Epithelial cell of prostate (primary cell): ENCODE measurements around the gene ORM1.

Experiments used
- DNase-seq: peaks from one replicate; pipeline ENCODE4 v3.0.0-alpha.2; 2011; ENCODE audit warnings: low read depth, low spot score
- H3K27ac ChIP-seq: fragments of 450-650 bp; 2 replicates; pipeline ENCODE4 v1.5.1; 2017; ENCODE audit warnings: mild to moderate bottlenecking

The ORM1 gene

DNA sequence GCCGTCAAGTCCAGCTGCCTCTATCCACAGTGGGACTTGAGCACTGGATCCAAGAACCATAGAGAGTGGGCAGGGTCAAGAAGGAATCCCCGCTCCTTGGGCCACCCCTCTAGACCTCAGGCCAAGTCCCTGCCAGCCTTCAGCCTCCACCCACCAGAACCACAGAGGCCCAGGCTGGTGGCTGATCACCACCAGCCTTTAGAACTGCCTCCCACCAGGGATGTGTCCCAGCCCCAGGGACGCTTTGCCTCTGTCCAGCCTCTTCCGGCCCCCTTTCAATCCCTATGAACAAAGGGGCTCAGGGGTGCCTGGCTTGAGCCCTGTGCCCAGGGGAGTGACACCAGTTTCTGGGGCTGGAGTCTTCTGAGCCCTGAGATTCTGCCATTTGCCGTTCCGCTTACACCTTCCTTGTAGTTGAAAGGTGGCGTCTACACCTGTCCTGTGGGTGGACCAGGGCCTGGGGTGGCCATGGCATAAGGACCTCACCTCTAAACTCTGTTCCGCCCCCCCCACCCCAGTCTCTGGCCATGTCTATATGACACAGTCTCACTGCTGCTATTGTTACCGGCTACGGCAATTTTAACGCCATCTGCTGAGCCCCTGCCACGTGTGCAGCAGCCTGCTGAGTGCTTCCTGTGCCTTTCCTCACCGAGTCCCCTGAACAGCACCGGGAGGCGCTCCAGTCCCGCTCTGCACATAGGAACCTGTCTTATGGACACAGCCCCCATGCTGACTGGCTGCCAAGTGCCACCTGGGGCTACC, 35.7 kb upstream of the ORM1 start:
- H3K27ac ChIP-seq = no peak overlapping the region
- no peak for DNase-seq

DNA sequence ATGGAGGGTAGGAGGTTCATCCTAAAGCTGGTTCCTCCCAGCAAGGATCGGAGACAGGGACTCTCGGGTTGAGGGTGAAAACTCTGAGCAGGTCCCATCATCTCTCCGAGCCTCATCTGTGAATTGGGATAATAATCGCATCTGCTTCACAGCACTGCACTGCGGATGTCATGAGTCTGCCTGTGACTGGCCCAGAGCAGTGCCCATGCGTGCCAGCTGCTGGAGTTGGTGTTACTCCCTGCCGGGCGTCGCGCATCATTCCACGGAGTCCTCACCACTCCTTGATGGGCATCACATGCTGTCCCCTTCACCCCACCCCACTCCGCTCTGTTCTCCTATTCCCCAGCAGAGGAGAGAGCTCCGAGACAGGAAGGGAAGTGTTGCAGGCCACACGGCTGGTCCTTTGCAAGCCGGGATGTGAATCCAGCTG, 35.1 kb upstream of the ORM1 start:
- DNase-seq = no peak
- H3K27ac ChIP-seq = peak overlapping the region; percentile 70

DNA sequence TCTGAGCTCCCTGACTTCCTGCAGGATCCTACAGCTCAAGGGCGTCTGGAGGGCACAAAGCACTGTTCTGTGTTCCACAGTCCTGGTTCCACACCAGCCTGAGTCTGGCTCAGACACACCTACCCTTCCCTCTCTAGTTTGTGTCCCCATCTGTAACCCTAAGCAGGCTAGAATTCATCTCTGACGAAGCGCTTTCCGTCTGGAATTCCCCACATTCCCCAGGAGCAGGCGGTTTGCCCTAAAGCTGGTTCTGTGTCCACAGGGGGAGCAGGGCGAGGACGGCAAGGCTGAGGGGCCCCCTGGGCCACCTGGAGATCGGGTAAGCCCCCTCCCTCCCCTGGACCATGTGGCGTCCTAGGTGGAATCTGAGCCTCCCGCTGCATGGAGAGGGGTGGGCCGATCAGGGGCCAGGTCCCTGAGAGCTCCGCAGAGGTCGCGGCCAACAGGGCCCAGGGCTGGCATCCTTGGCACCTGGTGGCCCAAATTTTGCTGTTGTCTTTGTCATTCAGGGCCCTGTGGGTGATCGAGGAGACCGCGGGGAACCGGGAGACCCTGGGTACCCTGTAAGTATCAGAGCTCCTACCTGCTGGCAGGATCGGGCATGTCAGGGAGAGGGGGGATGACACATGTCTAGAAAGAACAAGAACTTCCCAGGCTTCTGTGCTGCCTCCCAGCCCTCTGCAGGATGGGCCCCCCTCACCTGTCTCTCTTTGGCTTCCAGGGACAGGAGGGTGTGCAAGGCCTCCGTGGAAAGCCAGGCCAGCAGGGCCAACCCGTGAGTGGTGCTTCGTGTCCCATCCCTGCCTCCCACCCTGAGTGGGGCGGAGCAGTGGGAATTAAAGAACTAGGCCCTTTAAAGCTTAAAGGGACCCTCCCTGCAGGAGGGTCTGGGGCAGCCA, 34.5 kb upstream of the ORM1 start:
- DNase-seq = no peak
- peak overlapping the region; percentile 70 for H3K27ac ChIP-seq

DNA sequence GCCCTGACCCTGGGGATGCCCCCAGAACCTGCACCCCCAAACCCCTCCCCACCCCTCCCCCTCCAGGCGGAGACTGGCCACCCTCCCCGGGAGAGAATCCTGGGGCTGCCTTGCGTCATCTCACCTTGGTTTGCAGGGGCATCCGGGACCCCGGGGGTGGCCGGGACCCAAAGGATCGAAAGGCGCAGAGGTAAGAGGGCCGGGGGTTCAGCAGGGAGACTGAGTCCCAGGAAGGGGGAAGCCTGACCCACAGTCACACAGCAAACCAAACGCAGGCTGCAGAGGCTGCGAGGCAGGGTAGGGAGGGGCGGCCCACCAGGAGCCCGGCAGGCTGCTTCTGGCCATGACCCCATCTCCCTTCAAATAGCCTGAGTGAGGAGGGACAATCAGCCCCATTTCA, 33.8 kb upstream of the ORM1 start:
- H3K27ac ChIP-seq = no peak overlapping the region
- DNase-seq = no peak

DNA sequence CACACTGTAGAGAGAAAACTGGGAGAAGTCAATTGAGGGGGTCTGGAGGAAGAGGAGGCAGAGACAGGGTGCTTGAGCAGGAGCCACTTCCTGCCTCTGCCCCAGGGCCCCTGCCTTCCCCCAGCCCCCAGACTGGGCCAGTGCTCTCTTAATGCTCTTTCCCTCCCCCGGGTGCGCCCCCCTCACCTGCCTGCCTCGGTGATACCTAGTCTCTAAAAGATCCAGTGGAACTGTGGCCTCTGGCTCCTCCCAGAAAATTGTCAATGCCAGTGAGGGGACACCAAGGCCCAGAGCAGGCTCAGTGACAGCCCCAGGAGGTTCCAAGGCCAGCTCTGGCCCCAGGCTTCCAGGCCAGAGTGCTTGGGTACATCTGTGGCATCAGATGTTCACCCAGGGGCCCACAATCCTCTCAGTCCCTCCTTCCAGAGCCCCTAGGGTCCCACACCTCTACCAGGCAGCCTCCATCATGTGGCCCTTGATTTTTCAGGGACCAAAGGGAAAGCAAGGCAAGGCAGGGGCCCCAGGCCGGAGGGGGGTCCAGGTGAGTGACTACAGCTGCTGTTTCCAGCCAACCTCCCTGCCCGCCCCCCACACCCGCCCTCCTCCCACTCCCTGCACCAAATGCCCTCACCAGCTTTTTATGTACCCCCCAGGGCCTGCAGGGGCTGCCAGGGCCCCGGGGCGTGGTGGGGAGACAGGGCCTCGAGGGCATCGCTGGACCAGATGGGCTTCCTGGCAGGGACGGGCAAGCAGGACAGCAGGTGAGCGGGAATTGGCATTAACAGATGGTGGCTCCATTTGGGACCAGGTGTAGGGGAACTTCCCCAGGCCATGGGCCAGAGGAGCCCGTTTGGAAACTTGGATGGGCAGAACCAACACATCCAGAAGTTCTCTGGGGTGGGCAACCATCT, 33.1 kb upstream of the ORM1 start:
- DNase-seq = no peak
- H3K27ac ChIP-seq = no peak overlapping the region

DNA sequence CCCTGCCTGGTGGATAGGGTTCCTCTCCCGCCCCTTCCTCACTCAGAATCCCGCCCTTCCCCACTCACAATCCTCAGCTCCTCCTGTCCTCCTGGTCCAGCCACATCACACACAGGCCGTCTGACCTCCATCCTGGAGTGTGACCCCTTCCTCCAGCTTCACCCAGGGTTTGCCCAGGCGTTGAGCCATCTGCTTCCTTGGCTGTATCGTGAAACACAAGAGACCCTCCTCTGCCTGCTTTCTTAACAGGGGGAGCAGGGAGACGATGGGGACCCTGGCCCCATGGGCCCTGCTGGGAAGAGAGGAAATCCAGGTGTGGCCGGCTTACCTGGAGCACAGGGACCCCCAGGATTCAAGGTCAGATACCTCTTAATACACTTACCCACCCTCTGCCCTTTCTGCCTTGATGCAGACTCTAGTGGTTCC, 32.3 kb upstream of the ORM1 start:
- DNase-seq = no peak
- H3K27ac ChIP-seq = no peak overlapping the region

DNA sequence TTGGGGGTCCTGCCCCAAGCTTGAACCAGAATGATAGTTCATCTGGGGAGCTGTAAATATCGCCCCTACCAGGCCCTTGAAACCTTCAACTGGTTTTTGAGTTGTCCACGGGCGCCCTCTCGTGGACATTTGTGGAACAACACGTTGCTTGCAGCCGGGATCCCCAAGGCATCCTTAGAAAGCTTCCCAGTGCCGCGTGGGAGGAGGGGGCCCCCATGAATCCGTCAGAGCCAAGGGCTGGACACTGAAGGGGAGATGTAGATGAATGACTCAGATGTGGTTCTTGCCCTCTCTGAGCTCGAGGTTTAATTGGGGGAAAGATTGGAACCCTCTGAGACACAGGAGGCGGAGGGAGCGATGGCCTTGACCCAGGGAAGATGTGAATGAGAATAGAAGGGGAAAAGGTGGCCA, 31.8 kb upstream of the ORM1 start:
- no peak overlapping the region for H3K27ac ChIP-seq
- DNase-seq = no peak

DNA sequence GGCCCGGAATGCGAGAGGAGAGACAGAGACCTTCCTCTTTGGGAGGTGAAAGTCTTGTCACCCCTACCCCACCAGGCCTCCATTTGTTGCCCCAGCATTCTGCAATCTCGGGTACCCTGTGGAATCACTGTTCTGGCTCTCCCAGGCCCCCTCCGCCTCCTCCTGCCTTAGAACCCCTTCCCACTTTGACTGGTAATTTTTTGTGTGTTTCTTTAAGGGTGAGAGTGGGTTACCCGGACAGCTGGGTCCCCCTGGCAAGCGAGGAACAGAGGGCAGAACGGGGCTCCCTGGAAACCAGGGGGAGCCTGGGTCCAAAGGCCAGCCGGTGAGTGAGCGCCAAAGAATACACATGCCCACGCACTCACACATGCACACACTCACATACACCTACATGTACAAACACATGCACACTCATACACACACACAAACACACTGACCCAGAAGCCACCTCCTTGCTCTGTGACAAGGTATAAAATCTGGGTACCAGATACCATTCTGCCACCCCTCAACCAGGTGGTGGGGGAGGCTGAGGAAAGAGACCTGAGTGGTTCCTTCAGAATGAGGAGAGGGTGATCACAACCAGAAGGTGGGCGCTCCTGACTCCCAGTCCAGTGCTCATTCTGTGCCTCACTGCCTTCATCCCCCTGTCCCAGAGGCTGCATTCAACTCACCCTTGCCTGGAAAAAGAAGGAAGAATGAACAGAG, 30.9 kb upstream of the ORM1 start:
- no peak overlapping the region for H3K27ac ChIP-seq
- DNase-seq = no peak

DNA sequence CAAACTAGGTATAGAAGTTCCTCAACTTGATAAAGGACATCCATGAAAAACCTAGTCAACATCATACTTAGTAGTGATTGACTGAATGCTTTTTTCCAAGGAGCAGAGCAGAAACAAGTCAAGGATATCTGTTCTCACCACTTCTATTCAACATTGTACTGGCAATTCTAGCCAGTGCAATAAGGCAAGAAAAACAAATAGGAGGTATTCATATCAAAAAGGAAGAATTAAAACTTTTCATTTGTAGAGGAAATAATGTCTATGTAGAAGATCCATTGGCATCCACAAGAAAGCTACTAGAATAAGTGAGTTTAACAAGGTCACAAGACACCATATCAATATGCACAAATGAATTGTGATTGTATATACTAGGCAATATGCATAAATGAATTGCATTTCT, 28.2 kb upstream of the ORM1 start:
- no peak overlapping the region for H3K27ac ChIP-seq
- no peak for DNase-seq

DNA sequence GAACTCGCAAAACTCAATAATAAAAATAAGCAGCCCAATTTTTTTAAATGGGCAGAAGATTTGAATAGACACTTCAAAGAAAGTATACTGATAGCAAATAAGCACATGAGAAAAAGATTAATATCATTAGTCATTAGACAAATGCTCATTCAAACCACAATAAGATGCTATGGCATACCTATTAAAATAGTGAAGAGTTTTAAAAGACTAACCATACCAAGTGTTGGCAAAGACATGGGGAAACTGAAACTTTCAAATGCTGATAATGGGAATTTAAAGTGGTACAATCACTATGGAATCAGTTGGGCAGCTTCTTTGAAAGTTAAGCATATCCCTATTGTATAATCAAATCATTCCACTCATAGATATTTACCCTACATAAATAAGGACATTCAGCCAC, 26.6 kb upstream of the ORM1 start:
- no peak for DNase-seq
- no peak overlapping the region for H3K27ac ChIP-seq

DNA sequence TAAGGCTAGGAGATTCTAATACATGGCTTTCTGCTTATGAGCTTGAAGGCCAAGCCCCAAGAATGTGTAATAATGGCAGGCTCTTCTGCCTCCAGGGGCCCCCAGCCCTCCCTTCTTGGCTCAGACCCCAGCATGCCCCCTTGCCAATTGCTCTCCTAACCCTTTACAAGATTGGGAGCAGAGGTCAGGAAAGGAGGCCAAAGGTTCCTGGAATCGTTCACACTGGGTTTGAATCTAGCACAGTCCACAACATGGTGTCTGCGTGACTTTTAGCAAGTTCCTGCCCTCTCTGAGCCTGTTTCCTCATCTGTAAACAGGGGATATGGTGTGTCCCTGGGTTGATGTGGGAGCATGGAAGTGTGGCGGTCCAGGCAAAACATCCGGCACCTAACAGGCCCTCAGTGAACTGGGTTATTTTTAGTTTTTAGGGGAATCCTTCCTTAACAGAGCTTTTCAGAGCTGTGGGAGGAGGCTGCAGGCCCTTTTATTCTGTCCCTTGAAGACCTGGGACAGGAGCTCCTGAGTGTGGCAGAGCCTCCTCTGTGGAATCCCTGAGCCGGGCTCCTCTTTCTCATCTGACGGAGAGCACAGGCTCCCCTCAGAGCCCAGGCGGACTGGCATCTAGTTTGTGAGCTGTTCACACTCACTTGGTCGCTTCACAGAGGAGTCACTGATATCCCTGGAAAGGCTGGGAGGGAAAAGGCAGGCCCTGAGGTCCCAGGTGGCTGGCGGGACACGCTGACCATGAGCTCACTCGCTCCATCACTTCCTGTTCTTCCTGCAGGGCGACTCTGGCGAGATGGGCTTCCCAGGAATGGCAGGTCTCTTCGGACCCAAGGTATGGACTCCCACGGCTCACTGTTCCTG, 23.4 kb upstream of the ORM1 start:
- DNase-seq = no peak
- no peak overlapping the region for H3K27ac ChIP-seq

DNA sequence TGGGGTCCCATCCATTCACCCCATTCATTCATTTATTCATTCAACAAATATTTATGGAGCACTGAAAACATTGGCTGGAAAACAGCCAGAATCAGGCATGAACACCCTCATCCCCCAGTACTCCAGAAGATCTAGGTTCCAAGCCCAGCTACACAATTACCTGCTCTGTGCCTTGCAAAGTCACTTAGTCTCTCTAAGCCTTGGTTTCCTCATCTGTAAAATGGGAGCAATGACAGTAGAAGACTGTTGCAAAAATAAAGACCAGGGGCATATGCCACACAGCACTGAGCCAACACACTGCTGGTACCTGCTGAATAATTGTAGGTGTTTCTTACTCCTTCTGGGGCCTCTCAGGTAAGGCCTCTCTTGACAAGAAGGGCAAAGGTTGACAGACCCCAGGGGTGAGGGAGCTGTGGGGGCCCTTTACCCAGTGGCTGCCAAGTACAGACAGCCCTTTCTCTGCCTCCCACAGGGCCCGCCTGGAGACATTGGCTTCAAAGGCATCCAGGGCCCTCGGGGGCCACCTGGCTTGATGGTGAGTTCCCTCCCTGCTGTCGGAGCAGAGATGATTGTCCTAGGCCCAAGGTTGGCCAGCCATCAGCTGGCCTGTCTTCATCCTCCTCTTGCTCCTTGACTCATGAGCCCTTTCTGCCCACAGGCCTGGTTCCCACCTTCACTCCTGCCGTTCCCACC, 22.6 kb upstream of the ORM1 start:
- DNase-seq = no peak
- no peak overlapping the region for H3K27ac ChIP-seq

DNA sequence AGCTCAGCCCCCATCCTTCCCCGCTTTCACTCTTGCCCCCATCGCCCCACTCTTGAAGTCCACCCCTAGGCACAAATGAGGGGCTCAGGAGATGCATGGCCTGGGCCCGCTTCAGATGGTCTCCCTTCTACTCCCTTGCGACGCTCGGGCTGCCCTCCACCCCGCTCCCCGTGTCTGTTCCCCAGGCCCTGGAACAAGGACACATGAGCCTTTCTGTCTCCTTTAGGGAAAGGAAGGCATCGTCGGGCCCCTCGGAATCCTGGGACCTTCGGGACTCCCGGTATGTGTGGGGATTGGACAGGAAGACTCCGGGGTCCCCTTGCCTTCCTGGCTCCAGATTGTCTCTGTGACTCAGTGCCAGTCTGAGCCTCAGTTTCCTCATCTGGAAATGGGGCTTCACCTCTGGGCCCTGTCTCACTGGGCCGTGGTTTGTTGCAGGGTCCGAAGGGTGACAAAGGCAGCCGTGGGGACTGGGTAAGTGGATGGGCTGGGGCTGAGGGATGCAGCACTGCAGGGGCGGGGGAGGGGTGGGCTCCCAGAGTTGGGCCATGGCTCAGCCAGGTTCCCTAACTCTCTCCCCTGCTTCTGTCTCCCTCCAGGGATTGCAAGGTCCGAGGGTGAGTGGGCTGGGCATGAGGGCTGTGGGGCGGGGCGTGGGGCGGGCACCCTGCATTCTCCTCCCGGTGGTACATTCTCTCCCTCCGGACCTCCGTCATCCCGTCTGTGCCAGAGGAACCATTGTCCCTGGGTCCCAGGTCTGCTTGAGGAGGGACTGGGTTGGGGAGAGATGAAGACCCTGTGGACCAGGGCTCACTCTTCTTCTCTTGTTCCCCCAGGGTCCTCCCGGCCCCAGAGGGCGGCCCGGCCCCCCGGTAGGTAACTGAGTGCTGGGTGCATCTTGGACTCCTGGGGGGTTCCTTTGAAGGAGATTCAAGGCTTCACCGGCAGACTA, 21.8 kb upstream of the ORM1 start:
- DNase-seq = no peak
- H3K27ac ChIP-seq = no peak overlapping the region

DNA sequence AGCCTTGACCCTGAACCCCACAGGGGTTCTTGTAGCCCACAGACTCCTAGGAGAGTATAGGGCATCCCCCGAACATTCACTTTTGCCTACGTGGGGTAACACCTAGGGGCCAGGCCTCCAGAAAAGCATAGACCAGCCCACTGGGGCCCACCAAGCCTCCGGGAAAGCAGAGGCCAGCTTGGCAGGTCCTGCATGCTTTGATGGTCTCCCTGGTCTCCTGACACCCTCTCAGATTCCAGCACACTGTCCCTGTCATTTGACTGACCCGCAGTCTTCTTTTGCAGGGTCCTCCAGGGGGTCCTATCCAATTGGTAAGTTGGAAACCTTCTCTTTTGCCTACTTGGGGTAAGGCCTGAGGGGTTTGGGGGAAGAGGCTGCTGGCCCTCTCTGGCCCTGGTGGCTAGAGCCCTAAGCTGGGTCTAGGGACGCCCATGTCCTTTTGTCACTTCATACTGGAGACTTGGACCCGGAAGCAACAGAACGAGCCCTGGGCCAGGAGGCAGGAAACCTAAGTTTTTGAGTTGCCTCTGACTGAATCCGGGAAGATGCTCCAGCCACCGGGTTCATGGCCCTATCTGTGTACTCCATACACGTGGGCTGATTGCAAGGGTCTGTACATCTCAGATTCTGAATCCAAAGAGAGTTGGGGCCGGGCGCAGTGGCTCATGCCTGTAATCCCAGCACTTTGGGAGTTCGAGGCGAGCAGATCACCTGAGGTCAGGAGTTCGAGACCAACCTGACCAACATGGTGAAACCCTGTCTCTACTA, 20.9 kb upstream of the ORM1 start:
- DNase-seq = no peak
- H3K27ac ChIP-seq = no peak overlapping the region

DNA sequence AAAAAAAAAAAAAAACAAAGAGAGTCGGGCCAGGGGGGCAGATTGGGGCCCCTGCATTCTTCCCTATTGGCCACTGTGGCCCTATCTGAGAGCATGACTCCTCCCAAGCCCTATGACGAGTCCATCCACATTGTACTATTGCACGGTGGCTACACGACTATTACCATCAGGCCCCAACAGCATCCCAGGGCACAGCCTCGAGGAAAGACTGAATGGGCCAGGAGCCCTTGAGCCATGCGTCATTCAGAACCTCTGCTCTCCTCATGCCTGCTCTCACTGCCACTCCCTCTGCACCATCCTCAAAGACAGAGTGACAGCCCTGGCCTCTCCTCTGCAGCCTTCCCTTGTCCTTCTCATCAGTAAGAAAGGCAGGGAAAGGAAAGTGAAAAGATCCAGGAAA, 20.2 kb upstream of the ORM1 start:
- DNase-seq = no peak
- H3K27ac ChIP-seq = no peak overlapping the region

DNA sequence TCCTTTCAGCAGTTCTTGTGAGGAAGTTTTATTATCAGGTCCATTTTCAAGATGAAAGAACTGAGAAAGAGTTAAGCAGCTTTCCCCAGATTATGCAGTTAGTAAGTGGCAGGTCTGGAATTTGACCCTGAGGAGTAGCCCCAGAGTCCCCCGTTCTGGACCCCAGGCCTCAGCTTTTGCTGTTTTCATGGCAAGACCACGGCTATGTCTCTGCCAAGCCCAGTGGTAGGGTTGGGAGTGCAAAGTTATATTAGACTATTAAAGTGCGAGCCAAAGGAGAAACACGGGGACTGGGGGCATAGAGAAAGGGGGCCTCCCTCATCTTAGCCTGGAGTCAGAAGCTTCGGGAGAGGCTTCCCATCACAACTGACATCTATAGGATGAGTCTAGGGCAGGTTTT, 19.3 kb upstream of the ORM1 start:
- H3K27ac ChIP-seq = no peak overlapping the region
- DNase-seq = no peak

DNA sequence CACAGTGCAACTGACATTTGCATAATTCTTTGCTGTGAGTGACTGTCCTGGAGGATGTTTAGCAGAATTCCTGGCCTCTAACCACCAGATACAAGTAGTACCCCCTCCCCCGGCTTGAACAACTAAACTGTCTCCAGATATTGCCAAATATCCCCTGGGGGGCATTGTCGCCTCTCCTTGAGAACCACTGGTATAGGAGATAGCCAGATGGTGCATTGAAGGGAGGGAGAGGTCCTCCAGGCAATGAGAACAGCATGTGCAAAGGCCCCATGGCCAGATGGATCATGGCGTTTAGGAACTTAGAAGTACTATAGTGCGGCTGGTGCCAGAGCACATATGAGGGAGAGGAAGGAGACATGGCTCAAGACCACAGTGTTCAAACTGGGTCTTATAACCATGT, 18.9 kb upstream of the ORM1 start:
- no peak overlapping the region for H3K27ac ChIP-seq
- no peak for DNase-seq
